Sigmoid colon (tissue), 7 donors: ENCODE data around the gene ZFHX3. TPM values are rescaled to one million over a fixed set of nuclear protein-coding genes. Genes with fewer than 3 reads are reported as not detected.
A peak's percentile ranks its signal among the peaks of the same experiment; 100 is the strongest.

Source experiments
- DNase-seq: peaks from one replicate; pipeline ENCODE4 v3.0.0-alpha.2; 2019
- H3K27ac ChIP-seq, 4 donors: fragments of 200-600 bp; sonication (generic); one replicate each; pipeline ENCODE4 v1.5.1; 2016 to 2019; ENCODE audit warnings: mild to moderate bottlenecking in 1 of 4
- H3K27me3 ChIP-seq, 3 donors: fragments of 200-600 bp; sonication (generic); one replicate each; pipeline ENCODE4 v1.5.1; 2019; ENCODE audit warnings: mild to moderate bottlenecking in 1 of 3
- H3K36me3 ChIP-seq, 4 donors: fragments of 200-600 bp; sonication (generic); one replicate each; pipeline ENCODE4 v1.5.1; 2016 to 2019
- H3K4me1 ChIP-seq, 4 donors: fragments of 200-600 bp; sonication (generic); one replicate each; pipeline ENCODE4 v1.5.1; 2017 to 2019
- H3K4me3 ChIP-seq, 4 donors: fragments of 200-600 bp; sonication (generic); one replicate each; pipeline ENCODE4 v1.5.1; 2017 to 2019; ENCODE audit warnings: mild to moderate bottlenecking in 2 of 4, moderate library complexity in 1 of 4
- H3K9me3 ChIP-seq, 4 donors: fragments of 200-600 bp in 3 of 4; sonication (generic) in 3 of 4; one replicate each; pipeline versions ENCODE4 v1.5.1 to v1.6.1; 2013 to 2019
- EP300 ChIP-seq, 4 donors: sonication (generic); formaldehyde crosslinking; IDR thresholded peaks; one replicate each; pipeline ENCODE4 v1.6.1; 2017; ENCODE audit warnings: antibody characterized with exemption in 4 of 4
- POLR2A ChIP-seq, 2 donors: fragments of 450-650 bp; IDR thresholded peaks; one replicate each; pipeline ENCODE4 v1.6.1; 2016; ENCODE audit warnings: antibody characterized with exemption in 2 of 2, mild to moderate bottlenecking in 2 of 2, moderate library complexity in 2 of 2
- POLR2AphosphoS5 ChIP-seq, 4 donors: sonication (generic); formaldehyde crosslinking; IDR thresholded peaks; one replicate each; pipeline ENCODE4 v1.6.1; 2017; ENCODE audit warnings: antibody characterized with exemption in 4 of 4
- WGBS, 2 donors: extraction: QIAGEN DNeasy Blood & Tissue Kit; methylation state at CpG; one replicate each; pipeline ENCODE4 v1.1.7; 2013; 5-methylcytosine and 5-hydroxymethylcytosine counted together
- intact Hi-C: fragments of 100-400 bp; cut with DNase I; formaldehyde crosslinking; loops from one replicate; pipeline ENCODE4 v1.15.1; 2023
- polyA plus RNA-seq, 3 donors: library from polyadenylated mRNA; stranded (reverse); fragments of 200-250 nt; gene quantifications; one replicate each; pipeline ENCODE4 v1.2.3, GENCODE V29; 2013
- total RNA-seq, 4 donors: library from RNA; depleted of rRNA; stranded (reverse); fragments of >200 nt; gene quantifications; one replicate each; pipeline ENCODE4 v1.1.0, GENCODE V29; 2016
- TF ChIP-seq, protein P1 (sequence below), 4 experiments: fragments of 450-650 bp in 3 of 4; fragments of 200-600 bp in 1 of 4; IDR thresholded peaks; one replicate each; pipeline ENCODE4 v1.5.1; 2016 to 2019; ENCODE audit warnings: antibody characterized with exemption in 4 of 4, mild to moderate bottlenecking in 3 of 4, moderate library complexity in 2 of 4
- donor health status: healthy with polysubstance abuse.
- donor health status: Bipolar disorder and iron deficiency.
- donor health status: healthy.

The ZFHX3 gene
- total and polyA plus RNA-seq, 7 donors = 0.69 to 38.8 (median 17.8) TPM

DNA sequence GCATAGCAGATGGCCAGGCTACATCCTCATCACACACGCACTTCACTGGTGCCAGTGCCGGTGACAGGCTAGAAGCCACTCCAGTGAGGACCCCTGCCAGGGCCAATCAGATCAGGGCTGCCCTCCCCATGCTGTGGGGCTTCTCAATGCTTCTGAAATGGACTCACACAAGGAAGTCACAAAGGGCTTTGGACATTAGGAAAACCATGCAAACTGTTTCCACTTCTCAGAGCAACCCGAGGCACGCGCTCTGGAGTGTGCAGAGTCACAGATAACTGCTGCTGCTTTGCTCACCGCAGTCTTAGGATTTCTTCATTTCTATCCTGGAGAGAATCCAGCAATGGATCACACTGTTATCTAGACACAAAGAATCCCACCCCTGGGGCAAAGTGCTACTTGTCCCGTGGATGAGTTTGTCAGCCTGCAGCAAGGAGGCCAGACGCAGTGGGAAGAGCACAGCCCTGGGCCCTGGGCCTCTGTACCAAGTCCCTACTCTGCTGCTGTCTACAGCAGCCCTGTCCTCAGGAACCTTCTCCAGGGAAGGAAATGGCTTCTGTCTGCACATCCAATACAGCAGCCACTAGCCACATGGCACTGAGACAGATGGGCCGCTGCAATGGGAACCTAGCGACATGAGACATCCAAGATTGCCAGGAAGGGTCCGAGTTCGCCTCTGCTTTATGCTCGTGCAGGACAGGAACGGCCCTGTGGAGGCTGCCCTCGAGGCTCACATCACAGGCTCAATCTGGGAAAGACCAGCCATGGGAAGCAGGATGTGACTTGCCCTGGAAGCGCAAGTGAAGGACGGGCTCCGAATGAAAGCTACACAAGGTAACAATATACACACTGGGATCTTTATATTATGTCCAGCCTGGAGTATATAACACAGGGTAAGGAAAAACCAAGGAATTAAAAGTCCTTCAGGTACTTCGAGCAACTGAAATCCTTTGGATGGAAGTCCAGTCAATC is 169.3 kb downstream of the ZFHX3 start:
- no peaks in the 10 kb centered on the region for H3K27me3 ChIP-seq
- no peak for TF ChIP-seq EP300 (IDR thresholded peaks at IDR 0.05)
- H3K4me1 ChIP-seq = peaks cover 0 to 37% (median 24%) of the 10 kb centered on the region in 4 donors
- H3K9me3 ChIP-seq = no peaks in the 10 kb centered on the region
- H3K36me3 ChIP-seq = no peaks in the 10 kb centered on the region
- DNase-seq = no peak
- WGBS, 2 donors = 90 to 92% methylated on average over 19 of the region's 19 CpGs
- H3K4me3 ChIP-seq = no peak overlapping the region
- intact Hi-C loops = no loop called here
- H3K27ac ChIP-seq = peak overlapping the region in 2 of 4 donors; percentile 32 to 58

DNA sequence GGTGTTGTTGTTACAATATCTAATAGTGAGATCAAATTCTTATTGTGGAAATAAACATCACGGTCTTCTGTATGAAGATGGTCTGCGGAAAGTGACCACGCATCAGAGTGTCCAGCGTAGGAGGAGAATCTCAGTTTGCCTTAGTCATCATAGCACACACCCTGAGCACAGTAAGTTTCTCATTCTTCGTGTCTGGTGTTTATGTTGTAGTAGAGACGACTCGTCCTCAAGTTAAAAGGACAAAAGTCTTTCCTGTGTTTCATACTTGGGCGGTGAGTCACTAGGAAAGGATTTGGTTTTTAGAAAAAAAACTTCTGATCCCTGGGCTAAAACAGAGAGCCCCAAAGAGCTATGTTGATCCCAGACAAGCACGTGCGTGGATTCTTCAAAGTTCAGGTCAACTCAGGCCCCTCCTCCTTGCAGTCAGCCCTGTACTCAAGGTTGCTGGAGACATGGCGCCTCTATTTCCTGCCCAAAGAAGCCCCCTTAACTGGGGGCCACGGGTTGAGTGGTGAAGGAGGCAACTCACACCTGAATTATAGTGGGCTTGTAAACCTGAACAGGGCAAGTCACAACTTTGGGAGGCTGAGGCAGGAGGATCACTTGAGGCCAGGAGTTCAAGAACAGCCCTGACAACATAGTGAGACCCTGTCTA is 170.4 kb downstream of the ZFHX3 start:
- TF ChIP-seq, protein P1, sequence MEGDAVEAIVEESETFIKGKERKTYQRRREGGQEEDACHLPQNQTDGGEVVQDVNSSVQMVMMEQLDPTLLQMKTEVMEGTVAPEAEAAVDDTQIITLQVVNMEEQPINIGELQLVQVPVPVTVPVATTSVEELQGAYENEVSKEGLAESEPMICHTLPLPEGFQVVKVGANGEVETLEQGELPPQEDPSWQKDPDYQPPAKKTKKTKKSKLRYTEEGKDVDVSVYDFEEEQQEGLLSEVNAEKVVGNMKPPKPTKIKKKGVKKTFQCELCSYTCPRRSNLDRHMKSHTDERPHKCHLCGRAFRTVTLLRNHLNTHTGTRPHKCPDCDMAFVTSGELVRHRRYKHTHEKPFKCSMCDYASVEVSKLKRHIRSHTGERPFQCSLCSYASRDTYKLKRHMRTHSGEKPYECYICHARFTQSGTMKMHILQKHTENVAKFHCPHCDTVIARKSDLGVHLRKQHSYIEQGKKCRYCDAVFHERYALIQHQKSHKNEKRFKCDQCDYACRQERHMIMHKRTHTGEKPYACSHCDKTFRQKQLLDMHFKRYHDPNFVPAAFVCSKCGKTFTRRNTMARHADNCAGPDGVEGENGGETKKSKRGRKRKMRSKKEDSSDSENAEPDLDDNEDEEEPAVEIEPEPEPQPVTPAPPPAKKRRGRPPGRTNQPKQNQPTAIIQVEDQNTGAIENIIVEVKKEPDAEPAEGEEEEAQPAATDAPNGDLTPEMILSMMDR (IDR thresholded peaks at IDR 0.05) = no peak
- TF ChIP-seq POLR2A (IDR thresholded peaks at IDR 0.05) = no peak
- TF ChIP-seq POLR2AphosphoS5 (IDR thresholded peaks at IDR 0.05) = peak in 1 of 4 donors; percentile 37
- TF ChIP-seq EP300 (IDR thresholded peaks at IDR 0.05) = no peak
- no peak overlapping the region for H3K4me3 ChIP-seq
- H3K4me1 ChIP-seq = peaks cover 0 to 37% (median 24%) of the 10 kb centered on the region in 4 donors
- peak overlapping the region in 3 of 4 donors; percentile 9 to 58 (median 32) for H3K27ac ChIP-seq
- H3K9me3 ChIP-seq = no peaks in the 10 kb centered on the region
- intact Hi-C loops = no loop called here
- no peaks in the 10 kb centered on the region for H3K27me3 ChIP-seq
- 68 to 71% methylated on average over 12 of the region's 12 CpGs for WGBS, 2 donors
- DNase-seq = no peak
- no peaks in the 10 kb centered on the region for H3K36me3 ChIP-seq

DNA sequence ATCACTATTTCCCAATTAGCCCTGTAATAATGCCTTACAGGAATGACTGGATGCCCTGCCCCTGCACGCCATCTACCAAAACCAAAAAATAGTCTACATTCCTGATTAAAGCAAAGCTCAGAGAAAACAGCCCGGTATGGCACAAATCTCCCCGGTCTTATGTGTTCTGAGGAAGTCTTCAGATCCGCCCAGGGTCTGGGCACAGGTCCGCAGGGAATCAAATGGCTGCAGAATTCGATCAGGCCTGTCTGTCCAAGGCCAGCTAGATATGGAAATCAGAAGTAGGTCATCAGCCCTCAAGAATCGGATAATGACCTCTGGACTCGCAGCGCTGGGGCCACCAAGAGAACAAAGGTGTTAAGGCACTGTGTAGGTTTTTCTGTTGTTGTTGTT is 171.0 kb downstream of the ZFHX3 start:
- Histone ChIP-seq H3K9me3 (no peaks in the 10 kb centered on the region), H3K36me3 (no peaks in the 10 kb centered on the region), H3K4me3 (no peak overlapping the region), H3K27ac (peak overlapping the region in 2 of 4 donors; percentile 32 to 58), H3K4me1 (peaks cover 0 to 37% (median 24%) of the 10 kb centered on the region in 4 donors), H3K27me3 (no peaks in the 10 kb centered on the region)
- DNase-seq = no peak
- TF ChIP-seq POLR2AphosphoS5 (IDR thresholded peaks at IDR 0.05) (no peak), EP300 (IDR thresholded peaks at IDR 0.05) (no peak), POLR2A (IDR thresholded peaks at IDR 0.05) (no peak)
- TF ChIP-seq, protein P1 (IDR thresholded peaks at IDR 0.05) = no peak
- WGBS, 2 donors = 91 to 92% methylated on average over 9 of the region's 9 CpGs
- intact Hi-C loops = no loop called here

DNA sequence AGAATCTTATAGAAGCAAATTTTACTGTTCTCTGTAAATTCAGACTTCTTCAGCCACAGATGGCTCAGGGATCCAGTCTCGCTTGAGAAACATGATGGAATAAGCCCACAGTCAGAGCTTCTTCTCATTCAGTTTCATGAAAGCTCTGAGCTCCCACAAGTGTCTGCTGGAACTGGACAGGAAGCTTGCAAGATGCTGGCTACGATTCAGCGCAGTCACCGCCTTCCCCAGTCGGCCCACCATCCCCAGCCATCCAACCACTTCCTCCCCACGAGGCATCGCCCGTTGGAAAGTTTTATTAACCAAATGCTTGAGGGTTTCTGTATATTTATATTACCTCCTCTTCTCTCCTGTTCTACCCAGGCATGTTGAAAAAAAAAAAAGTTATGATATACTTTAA is 171.7 kb downstream of the ZFHX3 start:
- 34 to 71% methylated on average over 8 of the region's 8 CpGs for WGBS, 2 donors
- Histone ChIP-seq H3K27me3 (no peaks in the 10 kb centered on the region), H3K9me3 (no peaks in the 10 kb centered on the region), H3K4me1 (peaks cover 0 to 37% (median 24%) of the 10 kb centered on the region in 4 donors), H3K36me3 (no peaks in the 10 kb centered on the region), H3K27ac (peak overlapping the region in 2 of 4 donors; percentile 32 to 58), H3K4me3 (no peak overlapping the region)
- intact Hi-C loops = no loop called here
- TF ChIP-seq EP300 (IDR thresholded peaks at IDR 0.05) (no peak), POLR2A (IDR thresholded peaks at IDR 0.05) (no peak), POLR2AphosphoS5 (IDR thresholded peaks at IDR 0.05) (no peak)
- TF ChIP-seq, protein P1 (IDR thresholded peaks at IDR 0.05) = no peak
- peak; percentile 86 for DNase-seq
